Uterus (tissue), 2 donors: ENCODE data around the gene XRN2.
"Not testable (repeated sequence)": the region's sequence is repeated elsewhere in the genome, so short reads cannot be mapped to it uniquely, and the experiment has no call there.

ENCODE experiments used
- POLR2A ChIP-seq, 2 donors: fragments of 450-650 bp; IDR thresholded peaks; one replicate each; pipeline ENCODE4 v1.6.1; 2016; ENCODE audit warnings: antibody characterized with exemption in 2 of 2, mild to moderate bottlenecking in 1 of 2, moderate library complexity in 1 of 2
- TF ChIP-seq, protein P1 (sequence below), 4 experiments: fragments of 200-600 bp in 2 of 4; fragments of 450-650 bp in 2 of 4; sonication (generic) in 2 of 4; IDR thresholded peaks; one replicate each; pipeline ENCODE4 v1.5.1; 2016 to 2019; ENCODE audit warnings: antibody characterized with exemption in 4 of 4, mild to moderate bottlenecking in 2 of 4, moderate library complexity in 1 of 4

DNA sequence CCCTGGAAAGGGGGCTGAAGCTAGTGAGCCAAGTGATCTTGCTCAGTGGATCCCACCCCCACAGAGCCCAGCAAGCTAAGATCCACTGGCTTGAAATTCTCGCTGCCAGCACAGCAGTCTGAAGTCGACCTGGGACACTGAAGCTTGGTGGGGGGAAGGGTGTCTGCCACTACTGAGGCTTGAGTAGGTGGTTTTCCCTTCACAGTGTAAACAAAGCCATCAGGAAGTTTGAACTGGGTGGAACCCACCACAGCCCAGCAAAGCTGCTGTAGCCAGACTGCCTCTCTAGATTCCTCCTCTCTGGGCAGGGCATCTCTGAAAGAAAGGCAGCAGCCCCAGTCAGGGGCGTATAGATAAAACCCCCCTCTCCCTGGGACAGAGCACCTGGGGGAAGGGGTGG lies 110.9 kb downstream of the XRN2 start:
- TF ChIP-seq, protein P1, sequence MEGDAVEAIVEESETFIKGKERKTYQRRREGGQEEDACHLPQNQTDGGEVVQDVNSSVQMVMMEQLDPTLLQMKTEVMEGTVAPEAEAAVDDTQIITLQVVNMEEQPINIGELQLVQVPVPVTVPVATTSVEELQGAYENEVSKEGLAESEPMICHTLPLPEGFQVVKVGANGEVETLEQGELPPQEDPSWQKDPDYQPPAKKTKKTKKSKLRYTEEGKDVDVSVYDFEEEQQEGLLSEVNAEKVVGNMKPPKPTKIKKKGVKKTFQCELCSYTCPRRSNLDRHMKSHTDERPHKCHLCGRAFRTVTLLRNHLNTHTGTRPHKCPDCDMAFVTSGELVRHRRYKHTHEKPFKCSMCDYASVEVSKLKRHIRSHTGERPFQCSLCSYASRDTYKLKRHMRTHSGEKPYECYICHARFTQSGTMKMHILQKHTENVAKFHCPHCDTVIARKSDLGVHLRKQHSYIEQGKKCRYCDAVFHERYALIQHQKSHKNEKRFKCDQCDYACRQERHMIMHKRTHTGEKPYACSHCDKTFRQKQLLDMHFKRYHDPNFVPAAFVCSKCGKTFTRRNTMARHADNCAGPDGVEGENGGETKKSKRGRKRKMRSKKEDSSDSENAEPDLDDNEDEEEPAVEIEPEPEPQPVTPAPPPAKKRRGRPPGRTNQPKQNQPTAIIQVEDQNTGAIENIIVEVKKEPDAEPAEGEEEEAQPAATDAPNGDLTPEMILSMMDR (IDR thresholded peaks at IDR 0.05) = not testable (repeated sequence)
- not testable (repeated sequence) for TF ChIP-seq POLR2A (IDR thresholded peaks at IDR 0.05)
